K562 (cell line): ENCODE results near the gene SCUBE1.

ENCODE experiments used
- CTCF ChIP-seq, 3 experiments: IDR thresholded peaks in 2 of 3; conservative IDR thresholded peaks in 1 of 3; 2 replicates each; pipeline ENCODE4 v1.5.1; 2011 to 2012; ENCODE audit warnings: low read length in 3 of 3, mild to moderate bottlenecking in 3 of 3, control low read depth in 2 of 3, improper control_type of control experiment in 1 of 3, inconsistent platforms in 1 of 3, low read depth in 1 of 3, mixed read lengths in 1 of 3, moderate library complexity in 1 of 3; ENCODE audit not compliant: insufficient read depth in 2 of 3
- ELK1 ChIP-seq: sonication (generic); formaldehyde crosslinking; IDR thresholded peaks from 2 replicates; pipeline ENCODE4 v1.8.1; 2022; ENCODE audit warnings: missing genetic modification reagents
- GATAD2B ChIP-seq: fragments of 450-650 bp; IDR thresholded peaks from 2 replicates; pipeline ENCODE4 v1.6.1; 2017; ENCODE audit warnings: mild to moderate bottlenecking, borderline replicate concordance
- IRF2 ChIP-seq: sonication (generic); formaldehyde crosslinking; IDR thresholded peaks from 2 replicates; pipeline ENCODE4 v1.8.1; 2022; ENCODE audit warnings: mild to moderate bottlenecking, missing genetic modification reagents
- MBD2 ChIP-seq: sonication (generic); IDR thresholded peaks from 2 replicates; pipeline ENCODE4 v1.6.1; 2016; ENCODE audit warnings: low read depth, borderline replicate concordance
- NFIC ChIP-seq: fragments of 450-650 bp; IDR thresholded peaks from 2 replicates; pipeline ENCODE4 v1.6.1; 2017; ENCODE audit warnings: mild to moderate bottlenecking, inconsistent platforms
- POLR2A ChIP-seq: fragments of 450-650 bp; conservative IDR thresholded peaks from 2 replicates; pipeline ENCODE4 v1.6.1; 2016
- SNAPC5 ChIP-seq: fragments of 250-450 bp; sonication (Bioruptor Pico); IDR thresholded peaks from 2 replicates; pipeline ENCODE4 v1.8.0; 2021; ENCODE audit warnings: moderate library complexity, mild to moderate bottlenecking, inconsistent platforms
- U2AF2 ChIP-seq: fragments of 200-400 bp; formaldehyde crosslinking; optimal IDR thresholded peaks from 2 replicates; pipeline ENCODE3; 2017; ENCODE audit warnings: low read depth, mild to moderate bottlenecking, low read length
- ZNF274 ChIP-seq: IDR thresholded peaks from 2 replicates; pipeline ENCODE4 v1.6.1; 2011; ENCODE audit warnings: low read depth, mild to moderate bottlenecking, low read length, moderate library complexity, borderline replicate concordance
- ZNF75A ChIP-seq: fragments of 450-650 bp; formaldehyde crosslinking; IDR thresholded peaks from 2 replicates; pipeline ENCODE4 v1.4.0; 2020; ENCODE audit warnings: mild to moderate bottlenecking
- TF ChIP-seq, protein P1 (sequence below): fragments of 450-650 bp; formaldehyde crosslinking; conservative IDR thresholded peaks from 2 replicates; pipeline ENCODE4 v1.4.0; 2022; ENCODE audit warnings: mild to moderate bottlenecking, missing genetic modification characterization

GRCh38 chr22:43200555-43200954 is 142.6 kb downstream of the SCUBE1 start:
- TF ChIP-seq GATAD2B (no peak), SNAPC5 (CRISPR knock-in tag) (no peak), ELK1 (no peak), ZNF75A (CRISPR knock-in tag) (no peak), CTCF (IDR thresholded peaks at IDR 0.05 in 2 of 3, conservative IDR thresholded peaks at IDR 0.05 in 1 of 3; ENCODE audit: insufficient read depth in 2 of 3, low read depth in 1 of 3, low read length in 3 of 3) (no peak), U2AF2 (no peak), IRF2 (CRISPR knock-in tag) (no peak), NFIC (no peak), MBD2 (no peak), ZNF274 (no peak), POLR2A (no peak)
- TF ChIP-seq, protein P1, sequence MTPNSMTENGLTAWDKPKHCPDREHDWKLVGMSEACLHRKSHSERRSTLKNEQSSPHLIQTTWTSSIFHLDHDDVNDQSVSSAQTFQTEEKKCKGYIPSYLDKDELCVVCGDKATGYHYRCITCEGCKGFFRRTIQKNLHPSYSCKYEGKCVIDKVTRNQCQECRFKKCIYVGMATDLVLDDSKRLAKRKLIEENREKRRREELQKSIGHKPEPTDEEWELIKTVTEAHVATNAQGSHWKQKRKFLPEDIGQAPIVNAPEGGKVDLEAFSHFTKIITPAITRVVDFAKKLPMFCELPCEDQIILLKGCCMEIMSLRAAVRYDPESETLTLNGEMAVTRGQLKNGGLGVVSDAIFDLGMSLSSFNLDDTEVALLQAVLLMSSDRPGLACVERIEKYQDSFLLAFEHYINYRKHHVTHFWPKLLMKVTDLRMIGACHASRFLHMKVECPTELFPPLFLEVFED = no peak
